Skin of body (tissue), 2 donors: ENCODE measurements around the gene ARHGAP26. TPM values are rescaled to one million over a fixed set of nuclear protein-coding genes. Genes with fewer than 3 reads are reported as not detected.
A peak's percentile ranks its signal among the peaks of the same experiment; 100 is the strongest.
"Not testable (repeated sequence)": the region's sequence is repeated elsewhere in the genome, so short reads cannot be mapped to it uniquely, and the experiment has no call there.

ENCODE experiments used
- DNase-seq: peaks from one replicate; lab custom pipeline; 2025; lab: John Stamatoyannopoulos, UW
- total RNA-seq: library from RNA; depleted of rRNA; stranded (reverse); fragments of >200 nt; gene quantifications from one replicate; pipeline ENCODE4 v1.2.3, GENCODE V29; 2014

ARHGAP26 gene
- total RNA-seq, 1 donor from 2014 or later: 40.6 TPM

- no peak for DNase-seq
These were observed 340.4 kb downstream of the ARHGAP26 start for GRCh38 chr5:143110591-143110990.

- no peak for DNase-seq
These were observed 341.6 kb downstream of the ARHGAP26 start for GRCh38 chr5:143111799-143112198.

- DNase-seq: no peak
These were observed 343.3 kb downstream of the ARHGAP26 start for GRCh38 chr5:143113461-143113860.

- no peak for DNase-seq
These were observed 344.3 kb downstream of the ARHGAP26 start for GRCh38 chr5:143114481-143114880.

GRCh38 chr5:143115381-143115780 is 345.2 kb downstream of the ARHGAP26 start:
- DNase-seq: no peak

- DNase-seq: no peak
These were observed 346.6 kb downstream of the ARHGAP26 start for GRCh38 chr5:143116814-143117213.

GRCh38 chr5:143117821-143118220 is 347.6 kb downstream of the ARHGAP26 start:
- DNase-seq: no peak

GRCh38 chr5:143118222-143118621 is 348.0 kb downstream of the ARHGAP26 start:
- DNase-seq: no peak

GRCh38 chr5:143118818-143119217 is 348.6 kb downstream of the ARHGAP26 start:
- not testable (repeated sequence) for DNase-seq

GRCh38 chr5:143119291-143119769 is 349.2 kb downstream of the ARHGAP26 start:
- DNase-seq: no peak

- DNase-seq: no peak
These were observed 349.7 kb downstream of the ARHGAP26 start for GRCh38 chr5:143119881-143120341.

GRCh38 chr5:143120460-143121134 is 350.4 kb downstream of the ARHGAP26 start:
- no peak for DNase-seq

GRCh38 chr5:143121135-143121475 is 350.9 kb downstream of the ARHGAP26 start:
- no peak for DNase-seq

- DNase-seq: no peak
These were observed 354.4 kb downstream of the ARHGAP26 start for GRCh38 chr5:143124593-143124992.

GRCh38 chr5:143126174-143127019 is 356.2 kb downstream of the ARHGAP26 start:
- DNase-seq: no peak

- peak; percentile 65 for DNase-seq
These were observed 358.4 kb downstream of the ARHGAP26 start for GRCh38 chr5:143128412-143129071.

GRCh38 chr5:143129203-143129602 is 359.0 kb downstream of the ARHGAP26 start:
- DNase-seq: no peak

- no peak for DNase-seq
These were observed 359.9 kb downstream of the ARHGAP26 start for GRCh38 chr5:143129910-143130612.

- no peak for DNase-seq
These were observed 360.6 kb downstream of the ARHGAP26 start for GRCh38 chr5:143130613-143131305.

- no peak for DNase-seq
These were observed 361.8 kb downstream of the ARHGAP26 start for GRCh38 chr5:143131972-143132371.

GRCh38 chr5:143132739-143133138 is 362.6 kb downstream of the ARHGAP26 start:
- no peak for DNase-seq
